Chondrocyte (in vitro differentiated cells): ENCODE data around the gene DACH1. TPM values are rescaled to one million over a fixed set of nuclear protein-coding genes. Genes with fewer than 3 reads are reported as not detected.

Source experiments
- DNase-seq: peaks from one replicate; pipeline ENCODE4 v3.0.0; 2021; ENCODE audit warnings: mixed read lengths, low spot score
- H3K27ac Mint-ChIP-seq: one replicate; pipeline ENCODE4 v1.8.0; 2021; ENCODE audit warnings: mild to moderate bottlenecking, moderate library complexity, mixed read lengths; ENCODE audit not compliant: unreplicated experiment
- H3K27me3 Mint-ChIP-seq: 2 replicates; pipeline ENCODE4 v1.8.0; 2021; ENCODE audit warnings: low read depth, mixed read lengths
- H3K36me3 Mint-ChIP-seq: 2 replicates; pipeline ENCODE4 v1.8.0; 2021; ENCODE audit warnings: low read depth, mixed read lengths
- H3K4me1 Mint-ChIP-seq: 2 replicates; pipeline ENCODE4 v1.8.0; 2021; ENCODE audit warnings: low read depth, mild to moderate bottlenecking, mixed read lengths
- H3K4me3 Mint-ChIP-seq: one replicate; pipeline ENCODE4 v1.8.0; 2021; ENCODE audit warnings: mild to moderate bottlenecking, moderate library complexity, mixed read lengths; ENCODE audit not compliant: unreplicated experiment
- H3K9me3 Mint-ChIP-seq: 2 replicates; pipeline ENCODE4 v1.8.0; 2021; ENCODE audit warnings: low read depth, mixed read lengths
- CTCF ChIP-seq: fragments of 200-600 bp; sonication (generic); IDR thresholded peaks from 2 replicates; pipeline ENCODE4 v1.5.0; 2021; ENCODE audit warnings: antibody characterized with exemption, mild to moderate bottlenecking, moderate library complexity
- total RNA-seq: library from RNA; stranded (reverse); gene quantifications from 3 replicates; pipeline ENCODE4 v1.2.1, GENCODE V29; 2021

DACH1 gene
- total RNA-seq, 1 donor from 2014 or later = 0.72 TPM

GRCh38 chr13:71701741-71702140 lies 165.3 kb downstream of the DACH1 start:
- Mint-ChIP-seq H3K27ac (no peak overlapping the region), H3K9me3 (no peaks in the 10 kb centered on the region), H3K36me3 (no peaks in the 10 kb centered on the region), H3K4me1 (no peaks in the 10 kb centered on the region), H3K27me3 (no peaks in the 10 kb centered on the region), H3K4me3 (no peak overlapping the region)
- TF ChIP-seq CTCF = no peak
- DNase-seq = no peak

GRCh38 chr13:71699342-71699741 lies 167.7 kb downstream of the DACH1 start:
- no peak overlapping the region for H3K27ac Mint-ChIP-seq
- DNase-seq = no peak

GRCh38 chr13:71695662-71696061 lies 171.3 kb downstream of the DACH1 start:
- H3K9me3 Mint-ChIP-seq = no peaks in the 10 kb centered on the region
- no peaks in the 10 kb centered on the region for H3K4me1 Mint-ChIP-seq
- no peaks in the 10 kb centered on the region for H3K27me3 Mint-ChIP-seq
- DNase-seq = no peak
- H3K36me3 Mint-ChIP-seq = no peaks in the 10 kb centered on the region
- no peak for TF ChIP-seq CTCF
- H3K27ac Mint-ChIP-seq = no peak overlapping the region
- no peak overlapping the region for H3K4me3 Mint-ChIP-seq

More at GRCh38 chr13:71699342-71699741, 167.7 kb downstream of the DACH1 start:
- no peak for TF ChIP-seq CTCF
- Mint-ChIP-seq H3K4me1 (no peaks in the 10 kb centered on the region), H3K9me3 (no peaks in the 10 kb centered on the region), H3K27me3 (no peaks in the 10 kb centered on the region), H3K36me3 (no peaks in the 10 kb centered on the region), H3K4me3 (no peak overlapping the region)

- H3K27ac Mint-ChIP-seq = no peak overlapping the region
- H3K9me3 Mint-ChIP-seq = no peaks in the 10 kb centered on the region
- H3K36me3 Mint-ChIP-seq = no peaks in the 10 kb centered on the region
- no peak for DNase-seq
- no peak overlapping the region for H3K4me3 Mint-ChIP-seq
- TF ChIP-seq CTCF = no peak
- H3K4me1 Mint-ChIP-seq = no peaks in the 10 kb centered on the region
- H3K27me3 Mint-ChIP-seq = peaks cover 2% of the 10 kb centered on the region
Observed at GRCh38 chr13:71685072-71685471, 181.9 kb downstream of the DACH1 start.

GRCh38 chr13:71681901-71682613 lies 184.9 kb downstream of the DACH1 start:
- Mint-ChIP-seq H3K4me1 (no peaks in the 10 kb centered on the region), H3K9me3 (no peaks in the 10 kb centered on the region), H3K27me3 (peaks cover 2% of the 10 kb centered on the region), H3K27ac (no peak overlapping the region), H3K4me3 (no peak overlapping the region), H3K36me3 (no peaks in the 10 kb centered on the region)
- DNase-seq = no peak
- TF ChIP-seq CTCF = no peak
